Panc1 (cell line): Measurements from ENCODE around the gene USP32. TPM values are rescaled to one million over a fixed set of nuclear protein-coding genes. Genes with fewer than 3 reads are reported as not detected.

ENCODE experiments used
- ATAC-seq: fragments of 200-7000 bp; cut with Tn5 transposase; 2 replicates; pipeline ENCODE4 v1.9.1; 2020; ENCODE audit warnings: mild to moderate bottlenecking, moderate library complexity
- BruUV-seq: library from RNA; stranded (reverse); fragments of 400-500 nt; replicated peaks from 2 replicates; lab custom pipeline; 2021; lab: Mats Ljungman, UMichigan
- CTCF ChIA-PET: fragments of 300-600 bp; sonication (Branson Sonifier 250); formaldehyde crosslinking; loops from one replicate; lab custom pipeline; 2022; ENCODE audit warnings: antibody characterized with exemption; lab: Charles Lee
- POLR2A ChIA-PET: fragments of 300-600 bp; sonication (Branson Sonifier 250); formaldehyde crosslinking; loops from one replicate; lab custom pipeline; 2022; ENCODE audit warnings: antibody characterized with exemption; lab: Charles Lee
- DNase-seq: peaks from one replicate; pipeline ENCODE4 v3.0.0-alpha.2; 2010; ENCODE audit warnings: low read depth, low spot score
- H3K27ac ChIP-seq: 2 replicates; pipeline ENCODE4 v1.5.1; 2011; ENCODE audit warnings: mild to moderate bottlenecking, low read length, inconsistent platforms
- H3K27me3 ChIP-seq: fragments of 200-500 bp; sonication (Bioruptor generic); 2 replicates; pipeline ENCODE4 v1.6.0; 2014; ENCODE audit warnings: low read length, inconsistent platforms; ENCODE audit not compliant: control insufficient read depth, insufficient read depth
- H3K36me3 ChIP-seq: fragments of 200-500 bp; sonication (Bioruptor generic); 2 replicates; pipeline ENCODE4 v1.5.1; 2014; ENCODE audit warnings: inconsistent platforms, mild to moderate bottlenecking, low read length, moderate library complexity; ENCODE audit not compliant: control insufficient read depth, insufficient read depth
- H3K4me1 ChIP-seq: 2 replicates; pipeline ENCODE4 v1.5.1; 2011; ENCODE audit warnings: inconsistent platforms, mild to moderate bottlenecking, low read length, moderate library complexity; ENCODE audit not compliant: control insufficient read depth, insufficient read depth
- H3K4me3 ChIP-seq, 2 experiments: 2 replicates each; pipeline ENCODE4 v1.5.1; 2011 to 2012; ENCODE audit warnings: low read depth in 2 of 2, low read length in 2 of 2, mild to moderate bottlenecking in 2 of 2, inconsistent platforms in 1 of 2, moderate library complexity in 1 of 2
- H3K9me3 ChIP-seq: fragments of 200-500 bp; sonication (Bioruptor generic); 2 replicates; pipeline ENCODE4 v1.5.1; 2014; ENCODE audit warnings: low read depth, mild to moderate bottlenecking, inconsistent platforms, low read length, moderate library complexity; ENCODE audit not compliant: control insufficient read depth, insufficient read depth
- CTCF ChIP-seq: fragments of 450-650 bp; IDR thresholded peaks from 2 replicates; pipeline ENCODE4 v1.5.1; 2017; ENCODE audit warnings: mild to moderate bottlenecking
- POLR2AphosphoS5 ChIP-seq: IDR thresholded peaks from 2 replicates; pipeline ENCODE4 v1.6.1; 2012; ENCODE audit warnings: mild to moderate bottlenecking, low read depth, low read length, moderate library complexity
- REST ChIP-seq, 2 experiments: IDR thresholded peaks; 2 replicates each; pipeline ENCODE4 v1.6.1; 2011 to 2012; ENCODE audit warnings: low read depth in 2 of 2, control low read depth in 1 of 2, low read length in 1 of 2, mild to moderate bottlenecking in 1 of 2, moderate library complexity in 1 of 2; ENCODE audit not compliant: insufficient read depth in 1 of 2
- SIN3A ChIP-seq: IDR thresholded peaks from 2 replicates; pipeline ENCODE4 v1.6.1; 2012; ENCODE audit warnings: low read depth, mild to moderate bottlenecking, low read length, moderate library complexity, borderline replicate concordance; ENCODE audit not compliant: insufficient read depth
- TCF7L2 ChIP-seq: IDR thresholded peaks from 2 replicates; pipeline ENCODE4 v1.6.1; 2011; ENCODE audit warnings: mild to moderate bottlenecking, low read depth, low read length, inconsistent platforms
- in situ Hi-C: cut with HindIII; loops from 2 replicates; pipeline ENCODE4 v1.10.0; 2016; ENCODE audit warnings: low sequenced_read_pairs, low pct_unique_long_range_greater_than_20kb
- intact Hi-C: fragments of 100-400 bp; cut with micrococcal nuclease; formaldehyde crosslinking; loops from one replicate; pipeline ENCODE4 v1.10.0; 2022; ENCODE audit not compliant: unreplicated experiment
- total RNA-seq: library from RNA; stranded (reverse); gene quantifications from one replicate; pipeline ENCODE4 v1.2.1, GENCODE V29; 2021; ENCODE audit not compliant: unreplicated experiment

The USP32 gene
- total RNA-seq, 1 experiment from 2014 or later = 45.5 TPM

DNA sequence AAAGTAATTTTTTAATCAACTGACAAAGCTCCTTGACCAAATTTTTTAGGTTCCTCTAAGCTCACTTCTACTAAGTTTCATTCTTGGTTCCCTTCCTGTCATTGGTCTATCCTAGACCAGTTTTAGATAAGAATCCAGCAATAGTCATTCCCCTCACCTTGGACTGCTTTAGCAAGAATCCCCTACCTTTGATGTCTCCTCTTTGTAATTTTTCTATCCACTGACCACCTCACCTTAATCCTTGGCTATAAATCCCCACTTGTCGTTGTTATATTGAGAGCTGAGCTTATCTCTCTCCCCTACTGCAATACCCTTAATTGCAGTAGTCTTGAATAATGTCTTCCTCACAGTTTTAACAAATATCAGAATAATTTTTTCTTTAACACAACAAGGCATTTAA, 107.2 kb downstream of the USP32 start:
- no TSS peak for BruUV-seq
- POLR2A ChIA-PET = no interaction called here
- no peak overlapping the region for H3K27ac ChIP-seq
- H3K9me3 ChIP-seq = no peaks in the 10 kb centered on the region
- in situ Hi-C loops = no loop called here
- ATAC-seq = no peak
- no peak for DNase-seq
- CTCF ChIA-PET = interaction anchor here (0.5 kb wide), 1 partner anchor 14 kb away, joined by 9 read pairs; no protein-coding TSS in a partner anchor
- no peaks in the 10 kb centered on the region for H3K27me3 ChIP-seq
- H3K4me1 ChIP-seq = no peaks in the 10 kb centered on the region
- intact Hi-C loops = no loop called here
- TF ChIP-seq CTCF = no peak
- TF ChIP-seq REST (IDR thresholded peaks at IDR 0.05; ENCODE audit: insufficient read depth in 1 of 2, low read depth in 2 of 2, low read length in 1 of 2) = no peak
- no peak for TF ChIP-seq POLR2AphosphoS5
- no peak for TF ChIP-seq SIN3A
- no peak for TF ChIP-seq TCF7L2
- H3K36me3 ChIP-seq = peaks cover 4% of the 10 kb centered on the region; the same call in 1 of the 2 replicates
- H3K4me3 ChIP-seq = no peak overlapping the region

DNA sequence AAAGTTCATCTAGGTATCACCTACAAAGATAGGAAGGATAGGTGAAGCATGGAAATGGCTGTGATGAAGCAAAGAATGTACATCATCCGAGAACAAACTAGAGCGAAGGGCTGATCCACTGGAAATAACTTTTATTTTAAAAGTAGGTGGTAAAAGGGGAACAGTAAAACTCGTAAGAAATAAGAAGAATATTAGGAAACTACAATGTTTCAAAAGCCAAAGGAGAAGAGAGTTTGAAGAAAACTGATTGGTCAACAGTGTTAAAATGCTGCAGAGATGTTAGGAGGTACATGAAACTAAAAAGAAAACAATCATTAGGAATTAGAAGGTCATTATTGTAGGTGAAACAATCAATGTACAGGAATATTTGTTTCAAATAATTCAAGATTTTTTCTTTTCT, 108.1 kb downstream of the USP32 start:
- Histone ChIP-seq H3K27me3 (no peaks in the 10 kb centered on the region), H3K27ac (no peak overlapping the region), H3K36me3 (peaks cover 4% of the 10 kb centered on the region; the same call in 1 of the 2 replicates), H3K4me1 (no peaks in the 10 kb centered on the region), H3K9me3 (no peaks in the 10 kb centered on the region), H3K4me3 (no peak overlapping the region)
- no TSS peak for BruUV-seq
- in situ Hi-C loops (no loop called here), intact Hi-C loops (no loop called here)
- DNase-seq = no peak
- CTCF ChIA-PET = no interaction called here
- POLR2A ChIA-PET = no interaction called here
- TF ChIP-seq SIN3A (no peak), POLR2AphosphoS5 (no peak), REST (IDR thresholded peaks at IDR 0.05; ENCODE audit: insufficient read depth in 1 of 2, low read depth in 2 of 2, low read length in 1 of 2) (no peak), CTCF (no peak), TCF7L2 (no peak)
- no peak for ATAC-seq
